Colon (tissue), 2 donors: ENCODE results near the gene GRIN2C.

Experiments used
- FAIRE-seq: peaks from 2 replicates; lab custom pipeline; 2012; peaks lifted over from hg19 to GRCh38; lab: Jason Lieb, UNC
- donor health status: control.
- donor health status: control.

GRIN2C gene

GRCh38 chr17:74799097-74799496, 60.6 kb downstream of the GRIN2C start:
- no peak for FAIRE-seq

- no peak for FAIRE-seq
Observed at GRCh38 chr17:74798239-74798707, 61.4 kb downstream of the GRIN2C start.

DNA sequence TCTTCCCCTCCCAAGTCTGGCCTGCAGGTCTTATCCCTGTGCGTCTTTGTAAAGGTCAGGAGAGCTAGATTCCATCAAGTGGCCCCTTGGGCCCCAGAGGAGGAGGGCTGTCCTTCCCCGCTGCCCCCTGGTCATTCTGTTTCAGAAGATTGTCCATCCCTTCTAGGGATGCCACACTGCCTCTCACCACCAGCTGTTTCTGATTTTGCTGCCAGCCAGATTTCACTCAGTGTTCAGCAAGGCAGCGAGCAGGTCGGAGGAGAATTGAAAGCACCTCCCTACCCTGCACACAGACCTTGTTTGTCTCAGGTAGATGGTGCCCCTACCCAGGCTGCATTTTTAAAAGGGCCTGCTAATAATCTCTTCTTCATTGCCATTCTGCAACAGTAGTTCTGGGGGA, 61.9 kb downstream of the GRIN2C start:
- FAIRE-seq: no peak

DNA sequence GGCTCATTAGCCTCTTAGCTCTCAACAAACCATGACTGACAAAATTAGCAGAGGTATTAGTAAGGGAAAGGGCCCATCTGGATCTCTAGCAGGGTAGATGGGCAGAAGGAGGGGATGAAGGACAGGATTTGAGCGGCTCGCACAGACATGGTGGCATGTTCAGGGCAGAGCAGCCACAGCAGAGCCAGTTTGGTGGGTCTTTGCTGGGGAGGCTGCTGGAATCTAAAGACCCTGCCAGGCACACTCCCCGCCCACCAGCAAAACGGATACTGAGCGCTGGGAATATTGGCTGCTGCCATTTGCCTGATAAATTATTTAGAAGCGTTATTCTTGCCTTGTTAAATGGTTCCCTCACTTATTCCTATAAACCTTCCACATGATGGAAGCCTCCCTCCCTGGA, 62.8 kb downstream of the GRIN2C start:
- no peak for FAIRE-seq

- no peak for FAIRE-seq
Observed at GRCh38 chr17:74796211-74796610, 63.5 kb downstream of the GRIN2C start.

- no peak for FAIRE-seq
Observed at GRCh38 chr17:74795327-74796020, 64.2 kb downstream of the GRIN2C start.

DNA sequence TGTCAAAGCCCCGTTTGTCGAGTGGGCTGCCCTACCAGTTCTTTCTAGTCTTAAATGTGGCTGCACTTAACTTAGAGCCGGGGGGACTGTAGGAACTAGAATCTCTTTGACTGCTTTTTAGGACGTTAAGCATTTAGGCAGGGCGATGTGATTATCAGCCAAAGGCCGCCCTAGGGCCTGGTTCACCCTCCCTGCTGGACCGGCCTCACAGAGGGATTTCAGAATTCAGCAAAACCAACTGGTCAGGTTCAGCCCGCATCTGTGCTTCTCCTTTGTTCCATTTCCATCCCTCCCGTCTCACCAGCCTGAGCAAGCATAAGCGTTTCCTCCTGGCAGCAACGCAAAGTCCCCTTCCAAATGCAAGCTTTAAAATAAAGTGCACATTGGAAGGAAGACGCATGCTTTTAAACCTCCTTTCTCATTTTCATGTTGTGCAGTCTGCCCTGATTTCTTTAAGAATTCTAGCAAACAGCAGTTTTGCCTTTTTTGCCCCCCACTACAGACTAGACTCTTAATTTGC, 67.0 kb downstream of the GRIN2C start:
- no peak for FAIRE-seq
